ENCODE data around the gene STXBP5.

STXBP5 gene

GRCh38 chr6:147160593-147160992 is 43.6 kb upstream of the STXBP5 start:
- Histone ChIP-seq H3K36me3 (replicated peaks; ENCODE audit: insufficient read depth, low read length) (no peaks in the 10 kb centered on the region), H2AFZ (ENCODE audit: low read length) (no peak overlapping the region), H3K4me1 (ENCODE audit: low read length) (no peaks in the 10 kb centered on the region), H4K20me1 (ENCODE audit: insufficient read depth, low read length) (no peaks in the 10 kb centered on the region), H3K4me3 (ENCODE audit: low read length) (no peak overlapping the region), H3F3A (ENCODE audit: insufficient read depth, low read length) (no peaks in the 10 kb centered on the region), H3K79me2 (ENCODE audit: low read length) (no peaks in the 10 kb centered on the region), H3K27ac (ENCODE audit: low read length) (no peak overlapping the region), H3K9me3 (replicated peaks; ENCODE audit: insufficient read depth, low read length) (no peaks in the 10 kb centered on the region), H3K4me2 (ENCODE audit: low read depth, low read length) (no peak overlapping the region), H3K9ac (ENCODE audit: low read length) (no peak overlapping the region), H3K27me3 (replicated peaks; ENCODE audit: insufficient read depth, low read length) (no peaks in the 10 kb centered on the region), H3K9me2 (replicated peaks; ENCODE audit: insufficient read depth, low read length) (no peaks in the 10 kb centered on the region)
- TF ChIP-seq CTCF (IDR thresholded peaks at IDR 0.05; ENCODE audit: low read length) (no peak), EZH2phosphoT487 (IDR thresholded peaks at IDR 0.05; ENCODE audit: low read length) (no peak), EZH2 (optimal IDR thresholded peaks at IDR 0.05; ENCODE audit: low read depth, low read length) (no peak)
- DNase-seq = no peak

GRCh38 chr6:147161253-147161973 is 42.8 kb upstream of the STXBP5 start:
- Histone ChIP-seq H4K20me1 (ENCODE audit: insufficient read depth, low read length) (no peaks in the 10 kb centered on the region), H3K27ac (ENCODE audit: low read length) (no peak overlapping the region), H3K9me3 (replicated peaks; ENCODE audit: insufficient read depth, low read length) (no peaks in the 10 kb centered on the region), H3K9ac (ENCODE audit: low read length) (no peak overlapping the region), H3F3A (ENCODE audit: insufficient read depth, low read length) (no peaks in the 10 kb centered on the region), H3K4me1 (ENCODE audit: low read length) (no peaks in the 10 kb centered on the region), H2AFZ (ENCODE audit: low read length) (no peak overlapping the region), H3K4me2 (ENCODE audit: low read depth, low read length) (no peak overlapping the region), H3K36me3 (replicated peaks; ENCODE audit: insufficient read depth, low read length) (no peaks in the 10 kb centered on the region), H3K9me2 (replicated peaks; ENCODE audit: insufficient read depth, low read length) (no peaks in the 10 kb centered on the region), H3K27me3 (replicated peaks; ENCODE audit: insufficient read depth, low read length) (no peaks in the 10 kb centered on the region), H3K79me2 (ENCODE audit: low read length) (no peaks in the 10 kb centered on the region), H3K4me3 (ENCODE audit: low read length) (no peak overlapping the region)
- DNase-seq = no peak
- no peak for TF ChIP-seq EZH2 (optimal IDR thresholded peaks at IDR 0.05; ENCODE audit: low read depth, low read length)
- TF ChIP-seq CTCF (IDR thresholded peaks at IDR 0.05; ENCODE audit: low read length) = no peak
- TF ChIP-seq EZH2phosphoT487 (IDR thresholded peaks at IDR 0.05; ENCODE audit: low read length) = no peak

- H3K27ac ChIP-seq (ENCODE audit: low read length) = no peak overlapping the region
- no peaks in the 10 kb centered on the region for H3K27me3 ChIP-seq (replicated peaks; ENCODE audit: insufficient read depth, low read length)
- no peaks in the 10 kb centered on the region for H4K20me1 ChIP-seq (ENCODE audit: insufficient read depth, low read length)
- no peak overlapping the region for H3K4me3 ChIP-seq (ENCODE audit: low read length)
- H3K9me3 ChIP-seq (replicated peaks; ENCODE audit: insufficient read depth, low read length) = no peaks in the 10 kb centered on the region
- no peaks in the 10 kb centered on the region for H3K36me3 ChIP-seq (replicated peaks; ENCODE audit: insufficient read depth, low read length)
- DNase-seq = no peak
- no peaks in the 10 kb centered on the region for H3F3A ChIP-seq (ENCODE audit: insufficient read depth, low read length)
- no peaks in the 10 kb centered on the region for H3K4me1 ChIP-seq (ENCODE audit: low read length)
- no peaks in the 10 kb centered on the region for H3K9me2 ChIP-seq (replicated peaks; ENCODE audit: insufficient read depth, low read length)
- H2AFZ ChIP-seq (ENCODE audit: low read length) = no peak overlapping the region
- no peaks in the 10 kb centered on the region for H3K79me2 ChIP-seq (ENCODE audit: low read length)
- H3K4me2 ChIP-seq (ENCODE audit: low read depth, low read length) = no peak overlapping the region
- TF ChIP-seq EZH2 (optimal IDR thresholded peaks at IDR 0.05; ENCODE audit: low read depth, low read length) = no peak
- no peak for TF ChIP-seq EZH2phosphoT487 (IDR thresholded peaks at IDR 0.05; ENCODE audit: low read length)
- H3K9ac ChIP-seq (ENCODE audit: low read length) = no peak overlapping the region
Measured at GRCh38 chr6:147161974-147162495, 42.2 kb upstream of the STXBP5 start.

GRCh38 chr6:147164761-147165160 is 39.5 kb upstream of the STXBP5 start:
- H4K20me1 ChIP-seq (ENCODE audit: insufficient read depth, low read length) = no peaks in the 10 kb centered on the region
- H3K4me2 ChIP-seq (ENCODE audit: low read depth, low read length) = no peak overlapping the region
- H2AFZ ChIP-seq (ENCODE audit: low read length) = no peak overlapping the region
- H3K36me3 ChIP-seq (replicated peaks; ENCODE audit: insufficient read depth, low read length) = no peaks in the 10 kb centered on the region
- no peak for TF ChIP-seq CTCF (IDR thresholded peaks at IDR 0.05; ENCODE audit: low read length)
- no peak for TF ChIP-seq EZH2phosphoT487 (IDR thresholded peaks at IDR 0.05; ENCODE audit: low read length)
- no peak for TF ChIP-seq EZH2 (optimal IDR thresholded peaks at IDR 0.05; ENCODE audit: low read depth, low read length)
- H3K79me2 ChIP-seq (ENCODE audit: low read length) = no peaks in the 10 kb centered on the region
- DNase-seq = no peak
- no peaks in the 10 kb centered on the region for H3F3A ChIP-seq (ENCODE audit: insufficient read depth, low read length)
- no peaks in the 10 kb centered on the region for H3K4me1 ChIP-seq (ENCODE audit: low read length)
- no peaks in the 10 kb centered on the region for H3K9me3 ChIP-seq (replicated peaks; ENCODE audit: insufficient read depth, low read length)
- no peaks in the 10 kb centered on the region for H3K27me3 ChIP-seq (replicated peaks; ENCODE audit: insufficient read depth, low read length)
- no peak overlapping the region for H3K4me3 ChIP-seq (ENCODE audit: low read length)
- no peaks in the 10 kb centered on the region for H3K9me2 ChIP-seq (replicated peaks; ENCODE audit: insufficient read depth, low read length)
- H3K27ac ChIP-seq (ENCODE audit: low read length) = no peak overlapping the region
- no peak overlapping the region for H3K9ac ChIP-seq (ENCODE audit: low read length)

Data from MM.1S (cell line).